Measurements from ENCODE around the gene SFN. TPM values are rescaled to one million over a fixed set of nuclear protein-coding genes. Genes with fewer than 3 reads are reported as not detected.

Gene SFN
- total RNA-seq, 1 donor from 2014 or later: 0.47 TPM

- Mint-ChIP-seq H3K9me3 (no peaks in the 10 kb centered on the region), H3K4me1 (ENCODE audit: low read depth) (no peaks in the 10 kb centered on the region), H3K27me3 (ENCODE audit: insufficient read depth) (peaks cover 11% of the 10 kb centered on the region), H3K4me3 (no peak overlapping the region), H3K36me3 (ENCODE audit: low read depth) (no peaks in the 10 kb centered on the region), H3K27ac (no peak overlapping the region)
- no peak for DNase-seq (ENCODE audit: low spot score)
- intact Hi-C loops (cut with micrococcal nuclease): no loop called here
These were observed 50.4 kb downstream of the SFN start for GRCh38 chr1:26913389-26913753.

Other genes starting within 250 kb of the SFN start
- gene ARID1A, start 167.1 kb upstream of the SFN start, total RNA-seq: 130 and 132 TPM in 2 replicates
- 18.5 and 22.6 TPM in 2 replicates for gene PIGV, start 75.2 kb upstream of the SFN start, total RNA-seq
- 87.3 and 94.4 TPM in 2 replicates for gene ZDHHC18, start 36.5 kb upstream of the SFN start, total RNA-seq
- gene GPN2, start 27.1 kb downstream of the SFN start, total RNA-seq: 46.4 and 51.9 TPM in 2 replicates
- gene GPATCH3, start 37.3 kb downstream of the SFN start, total RNA-seq: 15.6 and 15.7 TPM in 2 replicates
- gene NR0B2, start 50.8 kb downstream of the SFN start, total RNA-seq: not detected in 2 replicates
- 151 and 152 TPM in 2 replicates for gene NUDC, start 58.6 kb downstream of the SFN start, total RNA-seq
- gene KDF1, start 97.3 kb downstream of the SFN start, total RNA-seq: not detected in 2 replicates
- gene TRNP1, start 130.5 kb downstream of the SFN start, total RNA-seq: 2.0 TPM in 2 replicates
- gene TENT5B, start 149.7 kb downstream of the SFN start, total RNA-seq: not detected in 2 replicates